ENCODE data around the gene USF3. TPM values are rescaled to one million over a fixed set of nuclear protein-coding genes. Genes with fewer than 3 reads are reported as not detected.
A peak's percentile ranks its signal among the peaks of the same experiment; 100 is the strongest.

USF3 gene
- total and polyA plus RNA-seq, 2 of the 4 experiments (the other 2 are of a cell fraction), result 3.0 to 5.2 TPM

DNA sequence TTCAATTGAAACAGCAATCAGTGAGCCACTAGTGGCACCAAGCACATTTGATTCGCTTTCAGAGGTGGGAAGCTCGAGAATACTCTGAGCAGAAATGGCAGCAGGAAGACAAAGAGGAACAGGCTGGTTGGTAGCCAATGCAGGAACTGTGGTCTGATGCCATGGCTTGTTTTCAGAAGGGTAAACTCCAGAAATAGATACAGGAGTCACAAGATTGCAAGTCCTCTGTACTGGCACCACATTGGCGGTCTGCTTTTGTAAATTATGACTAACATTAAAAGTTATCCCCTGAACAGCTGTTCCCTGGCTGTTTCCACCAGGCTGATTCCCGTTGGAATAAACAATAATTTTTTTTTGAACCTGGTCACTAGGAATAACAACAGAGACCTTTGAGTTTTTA lies 35.5 kb downstream of the USF3 start:
- H3K9ac ChIP-seq (ENCODE audit: low read depth, low read length), result no peak overlapping the region
- CTCF ChIA-PET, result no interaction called here
- intact Hi-C loops (cut with micrococcal nuclease), result no loop called here
- dilution Hi-C loops (cut with HindIII; ENCODE audit: low sequenced_read_pairs, unreplicated experiment), result no loop called here
- peak overlapping the region; percentile 81 for H3K18ac ChIP-seq (ENCODE audit: low read depth, low read length)
- peak overlapping the region; percentile 70; the same call in 1 of the 2 replicates for H2BK20ac ChIP-seq (ENCODE audit: low read depth, low read length)
- no peak overlapping the region for H3K56ac ChIP-seq (ENCODE audit: extremely low read depth, insufficient read depth, low read length)
- no CpG with 5 or more reads among the region's 4 CpGs for WGBS, 2 experiments (ENCODE audit: extremely low coverage in 2 of 2, insufficient read length in 1 of 2)
- H2BK5ac ChIP-seq (ENCODE audit: low read depth, low read length, poor library complexity, severe bottlenecking), result peak overlapping the region; percentile 72
- peak overlapping the region; percentile 63; the same call in 1 of the 2 replicates for H4K5ac ChIP-seq (ENCODE audit: low read depth, low read length)
- DNase-seq (peak; percentile 87), ATAC-seq (ENCODE audit: low read depth) (peak; percentile 90)
- peak overlapping the region; percentile 79; the same call in 1 of the 2 replicates for H3K4ac ChIP-seq (ENCODE audit: low read depth, low read length)
- in situ Hi-C loops (cut with MboI; ENCODE audit: low sequenced_read_pairs), result no loop called here
- peak overlapping the region; percentile 86 for H3K14ac ChIP-seq (replicated peaks; ENCODE audit: low read depth, low read length)
- BruUV-seq (replicated peaks), result no TSS peak
- peak overlapping the region; percentile 68 for H3K27ac ChIP-seq (ENCODE audit: insufficient read depth, low read length)
- peak overlapping the region; percentile 79; the same call in 1 of the 2 replicates for H2AK5ac ChIP-seq (ENCODE audit: low read depth, low read length)
- H2AK9ac ChIP-seq (replicated peaks; ENCODE audit: low read depth, low read length, poor library complexity), result no peak overlapping the region
- TF ChIP-seq CEBPB (IDR thresholded peaks at IDR 0.05; ENCODE audit: low read depth, low read length) (peak; percentile 23; the same call in 1 of the 2 replicates), MAZ (IDR thresholded peaks at IDR 0.05; ENCODE audit: borderline replicate concordance, low read depth, low read length) (no peak)
- H3K9me3 ChIP-seq (ENCODE audit: control insufficient read depth, insufficient read depth, low read length), result no peaks in the 10 kb centered on the region
- peak overlapping the region; percentile 32; the same call in 1 of the 2 replicates for H3K4me2 ChIP-seq (ENCODE audit: low read depth, low read length)
- no peaks in the 10 kb centered on the region for H4K20me1 ChIP-seq (ENCODE audit: insufficient read depth, low read length)
- no peak overlapping the region for H3K4me3 ChIP-seq (ENCODE audit: insufficient read depth, low read depth, low read length)
- no peaks in the 10 kb centered on the region; a peak in 1 of 4 replicates for H3K79me1 ChIP-seq (ENCODE audit: low read depth in 1 of 2, low read length in 2 of 2)
- POLR2A ChIA-PET (ENCODE audit: unreplicated experiment), result no interaction called here
- H2AFZ ChIP-seq (replicated peaks; ENCODE audit: low read length, poor library complexity), result no peak overlapping the region
- H3K9me1 ChIP-seq (ENCODE audit: insufficient read depth, low read length), result peaks cover 11% of the 10 kb centered on the region
- H2BK15ac ChIP-seq (ENCODE audit: low read depth, low read length), result peak overlapping the region; percentile 66; the same call in 1 of the 3 replicates
- H3K4me1 ChIP-seq (ENCODE audit: control insufficient read depth, insufficient read depth, low read length), result peaks cover 7% of the 10 kb centered on the region
- peak overlapping the region in 1 of 2 experiments; percentile 68; a peak in 1 of 4 replicates for H4K8ac ChIP-seq (ENCODE audit: low read depth in 2 of 2, low read length in 2 of 2)
- no peak overlapping the region for H4K91ac ChIP-seq (ENCODE audit: insufficient read depth, low read depth, low read length)
- H3K27me3 ChIP-seq (ENCODE audit: control insufficient read depth, insufficient read depth, low read length), result no peaks in the 10 kb centered on the region
- peak overlapping the region; percentile 71; the same call in 1 of the 2 replicates for H2BK120ac ChIP-seq (ENCODE audit: low read depth, low read length)
- H3K23ac ChIP-seq (ENCODE audit: low read depth, low read length), result peak overlapping the region; percentile 53; the same call in 1 of the 2 replicates
- peaks cover 27% of the 10 kb centered on the region for H3K36me3 ChIP-seq (ENCODE audit: control insufficient read depth, insufficient read depth, low read length)
